ENCODE measurements around the gene PTCHD4.
A peak's percentile ranks its signal among the peaks of the same experiment; 100 is the strongest.

The PTCHD4 gene

GRCh38 chr6:48098923-48099322 lies 12.1 kb downstream of the PTCHD4 start:
- no peak for TF ChIP-seq CTCF (IDR thresholded peaks at IDR 0.05; ENCODE audit: low read depth, low read length)
- no peak for DNase-seq (ENCODE audit: extremely low read depth, low read depth)

- DNase-seq (ENCODE audit: extremely low read depth, low read depth), result no peak
Observed at GRCh38 chr6:48092550-48093217, 18.3 kb downstream of the PTCHD4 start.

GRCh38 chr6:48090546-48090945 lies 20.5 kb downstream of the PTCHD4 start:
- DNase-seq (ENCODE audit: extremely low read depth, low read depth), result no peak
- no peak for TF ChIP-seq CTCF (IDR thresholded peaks at IDR 0.05; ENCODE audit: low read depth, low read length)

More at GRCh38 chr6:48092550-48093217, 18.3 kb downstream of the PTCHD4 start:
- no peak for TF ChIP-seq CTCF (IDR thresholded peaks at IDR 0.05; ENCODE audit: low read depth, low read length)

GRCh38 chr6:48087448-48087847 lies 23.5 kb downstream of the PTCHD4 start:
- DNase-seq (ENCODE audit: extremely low read depth, low read depth), result no peak
- peak; percentile 14 for TF ChIP-seq CTCF (IDR thresholded peaks at IDR 0.05; ENCODE audit: low read depth, low read length)

- DNase-seq (ENCODE audit: extremely low read depth, low read depth), result no peak
- no peak for TF ChIP-seq CTCF (IDR thresholded peaks at IDR 0.05; ENCODE audit: low read depth, low read length)
Observed at GRCh38 chr6:48086187-48086586, 24.8 kb downstream of the PTCHD4 start.

GRCh38 chr6:48085131-48085741 lies 25.8 kb downstream of the PTCHD4 start:
- DNase-seq (ENCODE audit: extremely low read depth, low read depth), result no peak
- TF ChIP-seq CTCF (IDR thresholded peaks at IDR 0.05; ENCODE audit: low read depth, low read length), result no peak

- no peak for DNase-seq (ENCODE audit: extremely low read depth, low read depth)
- no peak for TF ChIP-seq CTCF (IDR thresholded peaks at IDR 0.05; ENCODE audit: low read depth, low read length)
Observed at GRCh38 chr6:48084201-48084600, 26.8 kb downstream of the PTCHD4 start.

Measured in AG09319 (cell line).